OCI-LY7 (cell line): ENCODE results near the gene SHROOM3.

Source experiments
- CTCF ChIP-seq: fragments of 200-600 bp; sonication (generic); conservative IDR thresholded peaks from 2 replicates; pipeline ENCODE4 v1.5.1; 2014; ENCODE audit warnings: mild to moderate bottlenecking, antibody characterized with exemption, low read length, moderate library complexity, mixed read lengths
- EZH2phosphoT487 ChIP-seq: fragments of 200-600 bp; sonication (generic); IDR thresholded peaks from 2 replicates; pipeline ENCODE4 v1.6.1; 2018; ENCODE audit warnings: low read depth, borderline replicate concordance, mild to moderate bottlenecking, mixed run types, antibody characterized with exemption, low read length, moderate library complexity, mixed read lengths

GRCh38 chr4:76641758-76642157 is 206.7 kb downstream of the SHROOM3 start:
- TF ChIP-seq CTCF: no peak
- TF ChIP-seq EZH2phosphoT487: no peak
